Left ventricle myocardium inferior (tissue), 1 donor: ENCODE measurements around the gene TGFB1. TPM values are rescaled to one million over a fixed set of nuclear protein-coding genes. Genes with fewer than 3 reads are reported as not detected.
"Not testable (repeated sequence)": the region's sequence is repeated elsewhere in the genome, so short reads cannot be mapped to it uniquely, and the experiment has no call there.

Source experiments
- DNase-seq: peaks from one replicate; pipeline ENCODE4 v3.0.0-alpha.2; 2020
- H3K27ac ChIP-seq: fragments of 200-600 bp; replicated peaks from 2 replicates; pipeline ENCODE4 v1.8.0; 2021
- H3K27me3 ChIP-seq: fragments of 200-600 bp; 2 replicates; pipeline ENCODE4 v1.8.0; 2021; ENCODE audit warnings: low read depth
- H3K36me3 ChIP-seq: fragments of 200-600 bp; 2 replicates; pipeline ENCODE4 v1.8.0; 2021
- H3K4me1 ChIP-seq: fragments of 200-600 bp; 2 replicates; pipeline ENCODE4 v1.8.0; 2021
- H3K4me3 ChIP-seq: fragments of 200-600 bp; 2 replicates; pipeline ENCODE4 v1.8.0; 2021; ENCODE audit warnings: mild to moderate bottlenecking, moderate library complexity
- H3K9me3 ChIP-seq: fragments of 200-600 bp; replicated peaks from 2 replicates; pipeline ENCODE4 v1.8.0; 2021
- CTCF ChIP-seq: fragments of 200-600 bp; IDR thresholded peaks from 2 replicates; pipeline ENCODE4 v1.8.0; 2021; ENCODE audit warnings: antibody characterized with exemption, mild to moderate bottlenecking, borderline replicate concordance
- intact Hi-C: fragments of 100-400 bp; cut with micrococcal nuclease; formaldehyde crosslinking; loops from one replicate; pipeline ENCODE4 v1.11.0; 2022
- total RNA-seq: library from RNA; stranded (reverse); fragmentation: NEBNext Ultra II Directional; extraction: Animal tissue kit (Norgen Biotek cat#: 25700); gene quantifications from one replicate; pipeline ENCODE4 v1.2.1, GENCODE V29; 2021
- donor health status: DM: no; HTN: yes; CAD: no; lungs with severe emphysema.

Gene TGFB1
- total RNA-seq, 1 donor from 2014 or later: 14.9 TPM

GRCh38 chr19:41297628-41298347, 55.9 kb downstream of the TGFB1 start:
- H3K4me1 ChIP-seq: peaks cover 66% of the 10 kb centered on the region
- TF ChIP-seq CTCF: no peak
- H3K9me3 ChIP-seq: no peaks in the 10 kb centered on the region
- no peaks in the 10 kb centered on the region for H3K27me3 ChIP-seq
- DNase-seq: no peak
- H3K27ac ChIP-seq: peak overlapping the region; percentile 86
- intact Hi-C loops: no loop called here
- H3K36me3 ChIP-seq: peaks cover 68% of the 10 kb centered on the region
- H3K4me3 ChIP-seq: no peak overlapping the region

GRCh38 chr19:41296433-41296871, 57.3 kb downstream of the TGFB1 start:
- no peaks in the 10 kb centered on the region for H3K9me3 ChIP-seq
- intact Hi-C loops: no loop called here
- H3K27ac ChIP-seq: peak overlapping the region; percentile 86
- DNase-seq: no peak
- no peak for TF ChIP-seq CTCF
- no peaks in the 10 kb centered on the region for H3K27me3 ChIP-seq
- H3K36me3 ChIP-seq: peaks cover 68% of the 10 kb centered on the region
- H3K4me1 ChIP-seq: peaks cover 55% of the 10 kb centered on the region
- no peak overlapping the region for H3K4me3 ChIP-seq

GRCh38 chr19:41295499-41295898, 58.2 kb downstream of the TGFB1 start:
- no peak for TF ChIP-seq CTCF
- H3K27me3 ChIP-seq: no peaks in the 10 kb centered on the region
- H3K27ac ChIP-seq: no peak overlapping the region
- H3K4me3 ChIP-seq: no peak overlapping the region
- no peaks in the 10 kb centered on the region for H3K9me3 ChIP-seq
- H3K4me1 ChIP-seq: peaks cover 45% of the 10 kb centered on the region
- H3K36me3 ChIP-seq: peaks cover 70% of the 10 kb centered on the region
- intact Hi-C loops: no loop called here
- no peak for DNase-seq

- no peak overlapping the region for H3K27ac ChIP-seq
- H3K27me3 ChIP-seq: no peaks in the 10 kb centered on the region
- no peaks in the 10 kb centered on the region for H3K9me3 ChIP-seq
- DNase-seq: no peak
- intact Hi-C loops: no loop called here
- no peak overlapping the region for H3K4me3 ChIP-seq
- H3K4me1 ChIP-seq: peaks cover 34% of the 10 kb centered on the region
- no peak for TF ChIP-seq CTCF
- peaks cover 78% of the 10 kb centered on the region for H3K36me3 ChIP-seq
Observed at GRCh38 chr19:41294393-41294792, 59.3 kb downstream of the TGFB1 start.

GRCh38 chr19:41289814-41290213, 63.9 kb downstream of the TGFB1 start:
- H3K4me1 ChIP-seq, H3K27ac ChIP-seq, H3K4me3 ChIP-seq, H3K27me3 ChIP-seq, intact Hi-C loops, DNase-seq, H3K9me3 ChIP-seq: not testable (repeated sequence)
- H3K36me3 ChIP-seq: peaks cover 100% of the 10 kb centered on the region
